Measurements from ENCODE around the gene PXMP2. TPM values are rescaled to one million over a fixed set of nuclear protein-coding genes. Genes with fewer than 3 reads are reported as not detected.

PXMP2 gene
- total RNA-seq = 1 to 10 TPM; 6.0 to 8.6 TPM

GRCh38 chr12:132687211-132688164 is at the start of gene PXMP2, which contains the start of gene POLE:
Gene PXMP2, plus strand, starts transcription at chr12:132687587. Its CDS starts 84 bp downstream, at chr12:132687671.
Gene POLE, minus strand, starts transcription at chr12:132687342. Its CDS starts 27 bp downstream, at chr12:132687315.

GRCh38 chr12:132710405-132711079 is 23.2 kb downstream of the PXMP2 start, which contains the start of gene PGAM5:
Gene PGAM5, plus strand, starts transcription at chr12:132710842. Its CDS starts 35 bp downstream, at chr12:132710877.

Small RNA genes within 50 kb of the gene (small RNA-seq; reads per million reads assigned to genes)
- 0 to 0.04 reads per million in 2 donors for gene RNA5SP379

Other genes with a start within 250 kb of the PXMP2 start
- gene FBRSL1, start 197.4 kb upstream of the PXMP2 start, total RNA-seq = 1 to 10 TPM; 2.8 to 5.0 TPM
- gene LRCOL1, start 77.0 kb upstream of the PXMP2 start, total RNA-seq = under 1 TPM in 1 of 2 donors, not detected in 1; 0.34 TPM
- gene P2RX2, start 68.8 kb upstream of the PXMP2 start, total RNA-seq = not detected
- gene POLE, start 245 bp upstream of the PXMP2 start, total RNA-seq = 10 to 100 TPM; 11.7 to 43.6 TPM
- 10 to 100 TPM; 29.3 to 52.6 TPM for gene PGAM5, start 23.3 kb downstream of the PXMP2 start, total RNA-seq
- 10 to 100 TPM; 43.0 to 57.6 TPM for gene ANKLE2, start 74.2 kb downstream of the PXMP2 start, total RNA-seq
- gene GOLGA3, start 141.3 kb downstream of the PXMP2 start, total RNA-seq = 10 to 100 TPM; 59.9 to 62.3 TPM
- gene CHFR, start 200.0 kb downstream of the PXMP2 start, total RNA-seq = 10 to 100 TPM; 37.6 to 41.0 TPM

All from melanocyte of skin (primary cell).